HG03060 (cell line): ENCODE measurements around the gene ZBTB24.
"Not testable (repeated sequence)": the region's sequence is repeated elsewhere in the genome, so short reads cannot be mapped to it uniquely, and the experiment has no call there.

Source experiments
- ATAC-seq: cut with Tn5 transposase; IDR thresholded peaks from one replicate; pipeline ENCODE4 v1.9.1; 2021; ENCODE audit warnings: low read depth, moderate number of reproducible peaks; ENCODE audit not compliant: unreplicated experiment

The ZBTB24 gene

DNA sequence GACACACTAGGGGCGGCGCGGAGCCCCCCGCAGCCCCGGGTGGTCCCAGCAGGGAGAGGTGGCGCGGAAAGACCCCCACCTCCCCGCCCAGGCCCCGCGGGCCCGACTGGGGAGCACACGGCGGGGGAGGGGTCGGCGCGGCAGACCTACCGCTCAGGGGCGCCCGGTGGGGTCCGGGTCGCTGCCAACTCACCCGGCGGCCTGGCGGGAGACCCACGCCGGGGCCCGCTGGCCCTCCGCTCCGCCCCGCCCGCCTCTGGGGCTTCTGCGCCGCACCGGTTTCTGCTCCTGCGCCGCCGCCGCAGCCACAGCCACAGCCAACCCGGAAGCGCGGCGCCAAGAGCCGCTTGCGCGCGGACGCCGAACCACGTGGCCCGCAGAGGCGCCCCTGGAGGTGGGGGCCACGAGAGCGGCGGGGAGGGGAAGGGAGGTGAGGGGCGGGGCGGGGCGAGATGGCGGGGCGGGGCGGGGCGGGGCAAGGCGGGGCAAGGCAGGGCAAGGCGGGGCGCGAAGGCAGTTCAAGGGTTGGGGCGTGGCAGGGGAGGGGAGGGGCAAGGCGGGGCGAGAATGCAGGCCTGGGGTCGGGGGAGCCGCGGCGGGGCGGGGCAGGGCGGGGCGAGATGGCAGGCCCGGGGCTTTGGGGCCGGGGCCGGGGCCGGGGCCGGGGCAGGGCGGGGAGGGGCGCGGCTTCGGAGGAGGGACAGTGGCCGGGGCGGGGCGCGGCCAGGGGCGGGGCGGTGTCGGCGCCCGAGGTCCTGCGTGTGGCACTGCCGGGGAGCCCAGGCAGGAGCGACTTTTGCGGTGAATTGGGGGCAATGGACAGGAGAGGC lies at the start of gene ZBTB24:
TSS of gene ZBTB24 (minus strand) at position 315 of the 830 bp plus-strand sequence. CDS start 1,193 bp downstream, outside the sequence.
- peak; percentile 50 for ATAC-seq

DNA sequence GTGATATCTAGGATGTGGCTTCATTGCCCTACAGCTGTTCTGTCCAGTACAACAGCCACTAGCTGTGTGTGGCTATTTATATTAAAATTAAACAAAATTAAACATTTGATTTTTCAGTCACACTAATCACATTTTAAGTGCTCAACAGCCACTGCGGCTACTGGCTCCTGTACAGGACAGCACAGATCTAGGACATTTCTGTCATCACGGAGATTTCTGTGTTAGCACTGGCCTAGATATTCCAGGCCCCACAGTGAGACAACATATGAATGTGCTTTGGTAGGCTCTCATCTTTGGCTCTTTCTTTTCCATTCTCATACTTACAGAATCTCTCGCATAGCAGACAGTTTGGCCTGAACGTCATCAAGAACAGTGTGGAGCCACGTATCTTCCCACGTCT lies 48.4 kb upstream of the ZBTB24 start:
- ATAC-seq: no peak

DNA sequence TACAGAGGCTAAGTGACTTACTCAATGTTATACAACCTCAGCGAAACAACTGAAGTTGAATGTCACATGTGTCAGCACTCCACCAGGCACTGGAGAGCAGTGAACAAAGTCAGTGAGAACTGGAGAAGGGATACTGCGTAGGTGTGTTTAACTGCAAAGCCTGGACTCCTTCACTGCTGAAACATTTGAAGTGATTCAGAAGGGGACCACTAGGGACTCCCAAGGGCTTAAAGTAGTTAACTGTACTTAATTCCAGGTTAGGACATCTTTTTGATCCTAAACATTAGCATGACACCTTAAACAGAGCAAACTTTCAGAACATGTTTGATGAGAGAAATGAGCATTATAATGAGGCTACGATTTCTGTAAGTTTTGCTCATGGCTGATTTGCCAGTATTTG lies 45.0 kb upstream of the ZBTB24 start:
- ATAC-seq: no peak

DNA sequence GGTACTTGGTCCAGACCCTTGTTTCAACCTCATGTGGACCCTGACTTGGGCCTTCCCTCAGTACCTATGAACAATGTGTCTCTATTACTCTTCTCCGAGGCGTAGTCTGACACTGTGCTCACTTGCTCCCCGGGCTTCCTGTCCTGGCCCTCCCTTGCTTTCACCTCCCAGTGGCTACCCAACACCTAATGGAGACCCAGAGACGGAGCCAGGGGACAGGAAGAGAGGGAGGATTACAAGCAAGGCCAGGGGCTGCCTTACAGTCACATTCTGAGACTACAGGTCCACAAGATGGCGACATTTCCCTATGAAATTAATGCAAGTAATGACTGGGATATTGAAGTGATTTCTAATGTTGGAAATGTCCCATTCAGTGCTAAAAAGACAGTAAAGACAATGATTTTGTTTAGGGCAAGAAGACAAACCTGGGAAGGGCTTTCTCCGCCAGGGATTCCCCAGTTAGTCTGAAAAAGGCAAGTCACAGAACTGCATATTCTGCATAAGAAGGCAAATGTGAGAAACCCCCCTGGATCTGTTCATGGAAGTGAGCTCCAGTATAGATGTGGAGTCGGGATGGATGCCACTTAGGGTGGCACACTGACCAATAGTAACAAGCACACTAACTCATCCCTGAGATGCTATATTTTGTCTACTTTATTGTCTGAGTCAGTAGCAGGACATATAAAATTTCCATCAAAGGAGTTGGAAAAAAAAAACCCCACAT lies 44.0 kb upstream of the ZBTB24 start:
- ATAC-seq: peak; percentile 55

DNA sequence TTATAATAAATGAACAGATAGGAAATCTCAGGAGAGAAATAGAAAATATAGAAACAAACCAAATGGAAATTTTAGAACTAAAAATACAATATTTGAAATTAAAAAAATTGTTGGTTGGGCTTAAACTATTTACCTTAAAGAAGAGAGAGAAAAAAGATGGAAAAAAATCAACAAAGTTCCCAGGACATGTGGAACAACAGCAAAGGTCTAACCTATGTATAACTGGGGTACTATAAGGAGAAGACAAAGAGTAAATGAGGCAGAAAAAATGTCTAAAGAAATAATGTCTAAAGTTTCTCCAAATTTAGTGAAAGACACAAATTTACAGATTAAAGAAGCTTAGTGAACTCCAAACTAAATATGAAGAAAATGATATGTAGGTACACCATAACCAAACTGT lies 41.1 kb upstream of the ZBTB24 start:
- ATAC-seq: no peak

DNA sequence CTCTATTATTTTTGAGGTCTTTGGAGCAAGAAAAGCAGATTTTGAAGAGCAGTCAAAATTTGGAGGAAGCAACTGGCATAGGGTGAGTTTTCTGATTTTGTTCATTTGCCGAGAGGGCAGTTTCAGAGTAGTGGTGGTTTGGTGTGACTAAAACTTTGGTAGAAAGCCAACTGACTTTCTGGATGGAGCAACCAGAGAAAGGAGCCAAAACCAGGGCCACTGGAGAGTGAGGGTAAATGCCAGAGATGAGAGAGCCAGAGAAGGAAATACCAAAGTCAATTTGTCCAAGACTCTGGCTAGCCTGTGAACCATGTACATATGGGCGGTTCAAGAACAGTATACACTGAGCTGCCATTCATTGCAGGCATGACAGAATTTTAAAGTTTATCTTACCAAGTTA lies 40.5 kb upstream of the ZBTB24 start:
- no peak for ATAC-seq

DNA sequence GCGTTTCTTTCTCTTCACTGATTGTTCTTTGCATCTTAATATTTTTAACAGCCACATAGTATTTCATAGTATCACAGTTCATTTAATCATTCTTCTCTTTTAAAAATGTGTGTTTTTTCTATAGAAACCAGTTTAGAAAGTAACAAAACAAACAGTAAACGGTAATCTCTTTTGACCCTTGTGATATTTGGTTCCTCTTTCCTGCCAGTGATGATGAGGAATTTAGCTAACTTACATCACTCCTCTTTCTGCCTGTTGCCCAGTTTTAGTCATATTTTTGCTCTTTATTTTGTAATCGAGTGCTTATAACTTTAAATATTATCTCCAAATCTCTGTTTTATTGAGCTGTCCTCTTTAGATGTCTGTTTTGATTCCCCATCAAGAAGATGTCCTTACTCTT lies 38.1 kb upstream of the ZBTB24 start:
- no peak for ATAC-seq

DNA sequence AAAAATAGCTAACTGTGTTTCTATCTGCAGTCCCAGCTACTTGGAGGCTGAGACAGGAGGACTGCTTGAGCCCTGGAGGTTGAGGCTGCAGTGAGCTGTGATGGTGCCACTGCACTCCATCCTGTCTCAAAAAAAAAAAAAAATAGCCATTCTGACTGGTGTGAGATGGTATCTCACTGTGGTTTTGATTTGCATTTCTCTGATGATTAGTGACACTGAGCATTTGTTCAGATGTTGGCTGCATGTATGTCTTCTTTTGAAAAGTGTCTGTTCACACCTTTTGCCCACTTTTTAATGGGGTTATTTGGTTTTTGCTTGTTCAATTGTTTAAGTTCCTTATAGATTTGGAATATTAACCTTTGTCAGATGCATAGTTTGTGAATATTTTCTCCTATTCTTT lies 36.6 kb upstream of the ZBTB24 start:
- not testable (repeated sequence) for ATAC-seq

DNA sequence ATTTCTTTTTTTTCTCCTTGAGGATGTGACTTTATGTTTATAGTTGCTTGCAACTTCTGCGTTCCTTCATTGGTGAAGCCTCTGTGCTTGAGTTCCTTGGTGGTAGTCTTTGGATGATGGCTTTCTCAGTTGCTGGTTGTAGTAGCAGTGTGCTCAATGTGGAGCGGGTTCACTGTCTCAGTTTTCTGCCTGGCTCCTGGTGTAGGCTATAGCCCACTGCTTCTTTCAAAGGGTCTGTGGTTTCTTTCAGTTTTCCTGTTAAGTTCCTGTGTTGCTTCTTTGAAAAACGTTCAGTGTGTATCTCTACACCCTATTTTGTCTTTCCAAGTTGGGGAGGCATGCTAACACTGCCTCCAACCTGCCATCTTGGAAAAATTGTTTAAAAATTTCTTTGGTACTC lies 33.9 kb upstream of the ZBTB24 start:
- ATAC-seq: no peak

DNA sequence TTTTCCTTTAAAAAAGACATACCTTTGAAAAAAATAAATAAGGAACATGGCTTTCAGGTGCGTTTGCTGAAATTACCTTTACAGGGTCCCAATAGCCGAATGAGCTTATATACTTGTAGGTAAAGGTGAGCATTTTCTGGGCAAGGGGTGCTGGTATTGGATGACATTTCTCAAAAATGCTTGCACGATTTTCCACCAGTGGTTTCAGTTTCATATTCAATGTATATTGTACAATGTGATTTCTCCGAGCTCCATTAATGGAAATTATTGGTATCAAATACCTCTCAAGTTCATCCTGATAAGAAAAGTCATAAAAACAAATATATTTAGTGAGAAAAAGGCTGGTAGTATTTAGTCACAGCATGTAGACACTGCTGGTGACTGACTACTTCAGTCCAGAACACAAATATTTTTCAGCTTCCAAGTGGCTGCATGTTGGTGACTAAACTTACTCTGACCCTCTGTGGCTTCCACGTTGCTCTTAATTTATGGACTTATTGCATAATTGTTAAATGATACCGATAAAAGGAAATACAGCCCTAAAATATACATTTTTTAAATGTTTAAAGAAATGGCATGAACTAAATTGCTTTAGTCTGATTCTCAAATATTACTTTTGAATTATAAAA lies 32.9 kb upstream of the ZBTB24 start:
- no peak for ATAC-seq

DNA sequence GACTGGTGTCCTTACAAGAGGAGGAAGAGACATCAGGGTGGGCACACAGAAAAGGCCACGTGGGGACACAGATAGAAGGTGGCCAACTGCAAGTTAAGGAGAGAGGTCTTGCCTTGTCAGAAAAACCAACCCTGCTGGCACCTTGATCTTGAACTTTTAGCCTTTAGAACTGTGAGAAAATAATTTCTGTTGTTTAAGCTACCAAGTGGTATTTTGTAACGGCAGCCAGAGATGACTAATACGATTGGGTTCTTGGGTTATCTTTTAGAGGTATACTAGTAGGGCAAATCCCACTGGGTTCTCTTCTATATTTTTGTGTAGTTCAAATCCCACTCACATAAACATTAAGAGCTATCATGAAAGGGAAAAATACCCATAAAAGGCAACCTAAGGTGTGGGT lies 31.9 kb upstream of the ZBTB24 start:
- ATAC-seq: no peak

DNA sequence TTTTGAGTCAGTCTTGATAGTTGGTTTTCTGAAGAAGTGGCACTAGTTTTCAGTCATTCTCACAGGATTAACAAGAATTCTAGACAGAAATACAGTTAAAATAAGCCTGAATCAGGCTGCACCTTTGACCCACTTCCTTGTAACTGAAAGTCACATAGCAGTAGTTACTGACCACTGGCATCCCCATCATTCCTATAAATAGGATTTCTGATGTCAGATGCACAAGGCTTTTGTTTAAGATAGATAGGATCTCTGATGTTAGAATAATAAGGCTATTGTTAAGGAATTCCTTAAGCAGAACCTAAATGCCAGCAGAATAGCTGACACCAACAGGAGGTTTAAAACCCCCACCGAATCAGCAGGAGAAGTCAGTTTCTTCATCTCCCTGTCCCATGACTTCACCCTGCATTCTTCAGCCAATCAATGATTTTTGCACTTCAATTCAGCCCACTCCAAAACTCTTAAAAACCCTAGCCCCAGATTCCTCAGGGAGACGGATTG lies 30.6 kb upstream of the ZBTB24 start:
- no peak for ATAC-seq

DNA sequence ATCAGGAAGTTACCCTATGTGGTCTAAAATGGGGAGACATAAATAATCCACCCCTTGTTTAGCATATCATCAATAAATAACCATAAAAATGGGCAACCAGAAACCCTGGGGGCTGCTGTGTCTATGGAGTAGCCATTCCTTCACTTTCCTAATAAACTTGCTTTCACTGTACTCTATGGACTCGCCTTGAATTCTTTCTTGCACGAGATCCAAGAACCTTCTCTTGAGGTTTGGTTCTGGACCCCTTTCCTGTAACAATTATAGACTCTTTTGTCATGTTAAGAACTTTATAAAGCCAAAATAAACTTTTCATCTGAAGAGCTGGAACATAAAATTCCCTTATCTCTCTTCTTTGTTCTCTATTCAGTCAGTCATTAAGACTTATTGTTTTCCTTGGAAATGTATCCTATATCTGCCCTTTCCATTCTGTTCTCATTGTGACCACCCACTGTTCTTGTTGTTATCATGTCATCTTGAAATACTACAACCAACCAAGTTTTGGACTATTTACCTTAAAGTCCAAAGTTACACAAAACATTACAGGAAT lies 29.3 kb upstream of the ZBTB24 start:
- ATAC-seq: no peak

DNA sequence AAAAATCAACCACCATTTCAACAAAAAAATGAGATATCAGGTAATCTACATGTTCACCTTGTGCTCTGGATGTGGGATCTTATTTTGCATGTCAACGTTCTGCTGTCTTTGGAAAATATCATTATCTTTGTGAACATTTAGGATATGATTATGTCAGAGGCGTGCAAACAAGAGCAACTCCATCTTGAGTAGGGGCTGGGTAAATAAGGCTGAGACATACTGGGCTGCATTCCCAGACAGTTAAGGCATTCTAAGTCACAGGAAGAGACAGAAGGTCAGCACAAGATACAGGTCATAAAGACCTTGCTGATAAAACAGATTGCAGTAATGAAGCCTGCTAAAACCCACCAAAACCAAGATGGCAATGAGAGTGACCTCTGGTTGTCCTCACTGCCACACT lies 28.8 kb upstream of the ZBTB24 start:
- no peak for ATAC-seq

DNA sequence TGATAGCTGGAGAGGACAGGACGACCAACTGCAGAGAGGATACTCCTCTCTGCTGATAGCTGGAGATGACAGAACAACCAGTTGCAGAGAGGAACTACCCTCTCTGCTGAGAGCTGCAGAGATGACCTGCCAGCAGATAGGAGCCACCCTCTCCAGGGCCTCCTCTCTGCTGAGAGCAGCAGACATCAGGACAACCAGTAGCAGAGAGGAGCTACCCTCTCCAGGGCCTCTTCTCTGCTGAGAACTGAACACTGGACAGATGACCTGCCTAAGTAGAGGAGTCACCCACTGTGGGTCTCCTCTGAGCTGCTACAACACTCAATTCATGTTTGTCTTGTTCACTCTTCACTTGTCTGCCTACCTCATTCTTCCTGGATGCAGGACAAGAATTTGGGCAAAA lies 27.3 kb upstream of the ZBTB24 start:
- ATAC-seq: no peak

DNA sequence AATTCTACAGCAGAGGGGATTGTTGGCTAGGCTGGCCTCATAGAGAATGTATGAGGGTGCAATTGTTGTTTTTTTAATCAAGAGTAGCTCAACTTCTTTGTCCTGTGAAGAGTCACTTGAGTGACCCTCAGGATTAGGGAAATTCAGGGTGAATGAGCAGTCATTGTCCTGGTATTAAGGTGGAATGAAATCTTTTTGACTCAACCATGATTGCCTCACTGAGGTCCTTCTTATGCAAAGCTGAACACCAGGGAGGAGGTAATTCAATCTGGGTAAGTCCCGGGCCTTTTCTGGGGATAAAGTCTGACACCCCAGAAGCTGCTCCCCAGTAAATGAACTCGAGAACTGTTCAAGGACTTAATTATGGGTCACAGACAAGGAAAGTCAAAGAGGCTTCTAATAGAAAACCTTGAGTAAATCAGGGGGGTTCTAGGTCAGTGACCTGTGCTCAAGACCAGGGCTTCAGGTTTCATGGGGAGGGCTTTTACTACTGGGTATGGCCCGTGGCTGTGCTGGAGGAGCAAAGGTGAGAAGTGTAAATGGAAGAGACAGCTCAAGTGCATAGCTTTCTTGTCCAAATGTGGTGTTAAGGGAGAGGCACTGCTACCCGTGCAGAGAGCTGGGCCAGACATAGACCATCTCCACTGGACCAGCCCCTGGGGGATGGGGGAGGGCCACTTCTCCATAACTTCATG lies 25.3 kb upstream of the ZBTB24 start:
- ATAC-seq: no peak

DNA sequence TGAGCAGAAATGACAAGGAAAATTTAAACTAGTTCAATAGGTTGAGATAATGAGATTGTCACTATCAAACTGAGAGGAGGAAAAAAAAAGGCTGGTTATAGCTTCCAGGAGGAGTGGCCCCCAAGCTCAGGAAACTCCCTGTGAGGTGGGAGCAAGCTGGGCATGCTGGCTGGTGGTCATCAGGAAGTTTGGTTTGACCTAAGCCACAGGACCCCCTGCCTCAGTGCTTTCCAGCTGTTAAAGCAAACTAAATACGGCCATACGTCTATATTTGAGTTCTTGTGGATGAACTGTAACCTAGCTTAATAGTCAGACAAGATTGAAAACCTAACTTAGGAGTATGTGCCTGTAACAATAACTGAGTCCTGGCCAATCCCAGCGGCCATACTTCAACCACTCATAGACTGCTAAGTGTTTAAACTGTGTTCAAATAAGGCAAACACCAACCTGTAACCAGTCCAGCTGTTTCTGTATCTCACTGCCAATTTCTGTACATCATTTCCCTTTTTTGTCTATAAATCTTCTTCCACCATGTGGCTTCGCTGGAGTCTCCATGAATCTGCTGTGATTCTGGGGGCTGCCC lies 24.6 kb upstream of the ZBTB24 start:
- ATAC-seq: no peak

DNA sequence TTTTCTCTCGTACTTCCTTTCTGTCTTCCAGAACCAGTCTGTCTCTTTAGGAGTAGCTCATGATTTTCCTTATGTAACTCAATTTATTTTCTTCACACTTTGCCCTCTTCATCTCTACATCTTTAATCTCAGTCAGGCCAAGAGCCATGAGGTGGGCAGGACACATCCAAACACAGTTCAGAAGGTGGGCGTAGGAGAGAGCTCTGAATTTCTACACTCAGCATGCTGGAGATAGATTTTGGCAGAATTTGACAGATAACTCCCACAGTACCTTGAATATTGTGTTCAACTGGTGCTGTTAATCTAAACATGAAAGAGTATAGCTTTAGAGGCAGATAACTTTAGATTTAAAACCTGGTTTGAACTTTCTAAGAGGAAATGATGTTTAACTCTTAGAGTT lies 23.8 kb upstream of the ZBTB24 start:
- ATAC-seq: no peak

DNA sequence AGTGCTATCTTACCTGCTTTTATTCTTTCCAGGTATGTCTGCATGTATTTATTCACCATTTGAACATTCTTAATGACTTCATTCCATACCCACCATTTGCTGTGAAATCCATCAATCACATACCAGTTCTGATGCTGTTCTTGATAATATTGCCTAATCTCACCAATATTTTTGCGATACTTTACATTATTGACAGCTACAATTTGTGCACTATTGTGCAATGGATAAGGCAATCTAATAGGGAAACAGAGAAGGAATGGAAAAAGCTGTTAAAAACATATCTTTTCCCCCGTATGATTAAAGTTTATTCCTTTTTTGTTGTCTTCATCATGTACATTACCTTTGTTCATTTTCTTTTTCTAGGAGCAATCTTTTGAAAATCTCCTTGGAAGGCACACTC lies 23.3 kb upstream of the ZBTB24 start:
- ATAC-seq: no peak
